ENCODE data around the gene NEDD4L.

GRCh38 chr18:58447402-58448095, 403.5 kb downstream of the NEDD4L start:
- TF ChIP-seq CTCF (optimal IDR thresholded peaks at IDR 0.05 in 1 of 3, IDR thresholded peaks at IDR 0.05 in 1 of 3, conservative IDR thresholded peaks at IDR 0.05 in 1 of 3; ENCODE audit: extremely low read depth in 1 of 3, insufficient read depth in 2 of 3, low read length in 3 of 3) (no peak), EZH2 (IDR thresholded peaks at IDR 0.05; ENCODE audit: low read length) (no peak)

All from keratinocyte (primary cell).